HCT116 (cell line): ENCODE data around the gene ATP6AP1. TPM values are rescaled to one million over a fixed set of nuclear protein-coding genes. Genes with fewer than 3 reads are reported as not detected.

Experiments used
- ATAC-seq: fragments of 200-7000 bp; cut with Tn5 transposase; 2 replicates; pipeline ENCODE4 v1.9.1; 2020; ENCODE audit warnings: mild to moderate bottlenecking, moderate library complexity
- BruUV-seq: library from RNA; stranded (reverse); fragments of 400-500 nt; replicated peaks from 2 replicates; lab custom pipeline; 2021; lab: Mats Ljungman, UMichigan
- CTCF ChIA-PET: fragments of 300-600 bp; sonication (Branson Sonifier 250); formaldehyde crosslinking; loops from one replicate; lab custom pipeline; 2021; ENCODE audit warnings: antibody characterized with exemption; lab: Charles Lee
- POLR2A ChIA-PET: fragments of 300-600, 350-600 bp; sonication (Branson Sonifier 250); formaldehyde crosslinking; loops from one replicate; lab custom pipeline; 2021; ENCODE audit warnings: antibody characterized with exemption; lab: Charles Lee
- RAD21 ChIA-PET, 2 experiments: fragments of 300-600 bp; sonication (Branson Sonifier 250); formaldehyde crosslinking; loops; one replicate each; lab custom pipeline; 2023; ENCODE audit warnings: low total read pairs in 2 of 2; ENCODE audit not compliant: uncharacterized antibody in 2 of 2, unreplicated experiment in 2 of 2, low non-redundant PET in 1 of 2; lab: Charles Lee
- DNase-seq: peaks from one replicate; pipeline ENCODE4 v3.0.0-alpha.2; 2010; ENCODE audit warnings: low read depth, low spot score
- H2AFZ ChIP-seq: fragments of 200-600 bp; shearing (Covaris generic), sonication (generic); 2 replicates; pipeline ENCODE4 v1.6.1; 2017; ENCODE audit warnings: low read depth, mixed run types, mixed read lengths, antibody characterized with exemption, low read length; ENCODE audit not compliant: poor library complexity, severe bottlenecking
- H3K27ac ChIP-seq: 2 replicates; pipeline ENCODE4 v1.5.1; 2012; ENCODE audit warnings: low read depth, low read length
- H3K27me3 ChIP-seq: fragments of 200-600 bp; sonication (generic); 2 replicates; pipeline ENCODE4 v1.6.1; 2016; ENCODE audit warnings: mixed run types, low read length, mixed read lengths; ENCODE audit not compliant: insufficient read depth
- H3K36me3 ChIP-seq, 2 experiments: fragments of 200-500 bp in 1 of 2; fragments of 200-600 bp in 1 of 2; sonication (Bioruptor generic) in 1 of 2; sonication (generic) in 1 of 2; 2 replicates each; pipeline versions ENCODE4 v1.5.1 to v1.6.1; 2014 to 2016; ENCODE audit warnings: low read length in 2 of 2, inconsistent platforms in 1 of 2, mixed read lengths in 1 of 2, mixed run types in 1 of 2; ENCODE audit not compliant: insufficient read depth in 2 of 2, control insufficient read depth in 1 of 2
- H3K4me1 ChIP-seq, 2 experiments: fragments of 200-600 bp in 1 of 2; sonication (generic) in 1 of 2; 2 replicates each; pipeline versions ENCODE4 v1.5.1 to v1.6.1; 2012 to 2017; ENCODE audit warnings: low read length in 2 of 2, inconsistent platforms in 1 of 2, mild to moderate bottlenecking in 1 of 2, mixed read lengths in 1 of 2, mixed run types in 1 of 2, moderate library complexity in 1 of 2; ENCODE audit not compliant: insufficient read depth in 2 of 2, control insufficient read depth in 1 of 2
- H3K4me2 ChIP-seq: fragments of 200-600 bp; sonication (generic); 2 replicates; pipeline ENCODE4 v1.6.1; 2017; ENCODE audit warnings: mixed run types, low read length, mixed read lengths
- H3K4me3 ChIP-seq, 2 experiments: fragments of 200-600 bp in 1 of 2; sonication (generic) in 1 of 2; replicated peaks in 1 of 2; 2 replicates each; pipeline ENCODE4 v1.5.1; 2011 to 2016; ENCODE audit warnings: low read length in 2 of 2, control low read depth in 1 of 2, low read depth in 1 of 2, mild to moderate bottlenecking in 1 of 2, mixed read lengths in 1 of 2, mixed run types in 1 of 2
- H3K79me2 ChIP-seq: fragments of 200-600 bp; sonication (generic); 2 replicates; pipeline ENCODE4 v1.6.1; 2017; ENCODE audit warnings: mild to moderate bottlenecking, mixed run types, low read length, moderate library complexity, mixed read lengths; ENCODE audit not compliant: insufficient read depth
- H3K9ac ChIP-seq: fragments of 200-600 bp; sonication (generic); 2 replicates; pipeline ENCODE4 v1.6.1; 2016; ENCODE audit warnings: low read length, mixed read lengths
- H3K9me2 ChIP-seq: fragments of 200-600 bp; sonication (generic), shearing (Covaris generic); 2 replicates; pipeline ENCODE4 v1.6.1; 2017; ENCODE audit warnings: mixed run types, mild to moderate bottlenecking, moderate library complexity; ENCODE audit not compliant: insufficient read depth
- H3K9me3 ChIP-seq, 2 experiments: fragments of 200-500 bp in 1 of 2; fragments of 200-600 bp in 1 of 2; sonication (Bioruptor generic) in 1 of 2; sonication (generic) in 1 of 2; 2 replicates each; pipeline ENCODE4 v1.6.1; 2014 to 2017; ENCODE audit warnings: low read length in 2 of 2, mixed read lengths in 2 of 2, inconsistent platforms in 1 of 2, low read depth in 1 of 2, mild to moderate bottlenecking in 1 of 2, mixed run types in 1 of 2, moderate library complexity in 1 of 2; ENCODE audit not compliant: control insufficient read depth in 1 of 2, insufficient read depth in 1 of 2
- H4K20me1 ChIP-seq: fragments of 200-600 bp; sonication (generic), shearing (Covaris generic); 2 replicates; pipeline ENCODE4 v1.6.1; 2017; ENCODE audit warnings: mixed run types, mild to moderate bottlenecking, moderate library complexity; ENCODE audit not compliant: insufficient read depth
- CBX3 ChIP-seq: IDR thresholded peaks from 2 replicates; pipeline ENCODE4 v1.6.1; 2012; ENCODE audit warnings: low read depth
- CTCF ChIP-seq, 3 experiments: fragments of 200-600 bp in 1 of 3; sonication (generic) in 1 of 3; IDR thresholded peaks in 2 of 3; conservative IDR thresholded peaks in 1 of 3; 2 replicates each; pipeline ENCODE4 v1.5.1; 2012 to 2017; ENCODE audit warnings: low read depth in 2 of 3, low read length in 2 of 3, antibody characterized with exemption in 1 of 3, borderline replicate concordance in 1 of 3, control low read depth in 1 of 3, mild to moderate bottlenecking in 1 of 3, mixed read lengths in 1 of 3, mixed run types in 1 of 3, moderate library complexity in 1 of 3; ENCODE audit not compliant: insufficient read depth in 1 of 3
- ELF1 ChIP-seq: IDR thresholded peaks from 2 replicates; pipeline ENCODE4 v1.6.1; 2012; ENCODE audit warnings: low read depth, borderline replicate concordance
- FOSL1 ChIP-seq: IDR thresholded peaks from 2 replicates; pipeline ENCODE4 v1.6.1; 2012; ENCODE audit warnings: low read depth
- POLR2A ChIP-seq: IDR thresholded peaks from 2 replicates; pipeline ENCODE4 v1.7.0; 2011; ENCODE audit warnings: borderline replicate concordance; ENCODE audit not compliant: insufficient read depth, insufficient read length; ENCODE audit errors: extremely low read depth
- POLR2AphosphoS5 ChIP-seq: IDR thresholded peaks from 2 replicates; pipeline ENCODE4 v1.6.1; 2011; ENCODE audit warnings: mild to moderate bottlenecking, low read depth, low read length, moderate library complexity
- RAD21 ChIP-seq: IDR thresholded peaks from 2 replicates; pipeline ENCODE4 v1.6.1; 2012; ENCODE audit warnings: low read depth, mild to moderate bottlenecking
- SIN3A ChIP-seq: IDR thresholded peaks from 2 replicates; pipeline ENCODE4 v1.6.1; 2012; ENCODE audit warnings: low read depth
- SP1 ChIP-seq: IDR thresholded peaks from 2 replicates; pipeline ENCODE4 v1.6.1; 2012; ENCODE audit warnings: low read depth
- TCF7L2 ChIP-seq: IDR thresholded peaks from 2 replicates; pipeline ENCODE4 v1.7.0; 2011; ENCODE audit warnings: borderline replicate concordance, inconsistent platforms; ENCODE audit not compliant: insufficient read depth, insufficient read length; ENCODE audit errors: extremely low read depth
- YY1 ChIP-seq: IDR thresholded peaks from 2 replicates; pipeline ENCODE4 v1.6.1; 2011; ENCODE audit warnings: low read length, low read depth, moderate library complexity, mild to moderate bottlenecking; ENCODE audit not compliant: insufficient replicate concordance; ENCODE audit errors: extremely low read depth
- ZBTB33 ChIP-seq: IDR thresholded peaks from 2 replicates; pipeline ENCODE4 v1.6.1; 2011; ENCODE audit warnings: mild to moderate bottlenecking, low read length, moderate library complexity; ENCODE audit not compliant: insufficient replicate concordance; ENCODE audit errors: extremely low read depth
- ZFX ChIP-seq: fragments of 450-650 bp; IDR thresholded peaks from 2 replicates; pipeline ENCODE4 v1.6.1; 2017
- ZNF274 ChIP-seq: fragments of 200-500 bp; sonication (Bioruptor generic); IDR thresholded peaks from 2 replicates; pipeline ENCODE4 v1.6.1; 2014; ENCODE audit warnings: mild to moderate bottlenecking, low read depth, low read length, inconsistent platforms
- intact Hi-C: fragments of 100-400 bp; cut with micrococcal nuclease; formaldehyde crosslinking; loops from 2 replicates; pipeline ENCODE4 v1.10.0; 2022
- total RNA-seq: library from RNA; stranded (reverse); gene quantifications from one replicate; pipeline ENCODE4 v1.2.1, GENCODE V29; 2021; ENCODE audit not compliant: unreplicated experiment
- TF ChIP-seq, protein P1 (sequence below): IDR thresholded peaks from 2 replicates; pipeline ENCODE4 v1.6.1; 2012
- TF ChIP-seq, protein P2 (sequence below): IDR thresholded peaks from 2 replicates; pipeline ENCODE4 v1.6.1; 2012

The ATP6AP1 gene
- total RNA-seq, 1 experiment from 2014 or later: 53.4 TPM

DNA sequence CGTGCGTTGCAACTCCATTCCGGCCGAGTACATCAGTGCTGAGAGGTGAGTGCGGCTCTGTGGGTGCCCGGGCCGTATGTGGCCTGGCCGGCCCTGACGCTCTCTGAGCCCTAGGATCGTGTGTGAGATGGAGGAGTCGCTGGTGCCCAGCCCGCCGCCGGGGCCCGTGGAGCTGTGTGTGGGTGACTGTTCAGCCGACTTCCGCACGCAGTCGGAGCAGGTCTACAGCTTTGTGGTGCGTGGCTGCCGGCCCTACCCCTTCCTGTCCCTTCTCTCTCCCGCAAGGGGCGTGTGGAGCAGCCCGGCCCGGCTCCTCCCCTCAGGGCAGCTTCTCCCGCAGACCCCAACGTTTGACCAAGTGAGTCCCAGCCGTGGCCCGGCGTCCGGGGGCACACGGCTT lies 37.6 kb downstream of the ATP6AP1 start:
- Histone ChIP-seq H3K9ac (no peak overlapping the region), H3K27me3 (no peaks in the 10 kb centered on the region), H2AFZ (no peak overlapping the region), H4K20me1 (no peaks in the 10 kb centered on the region), H3K79me2 (peaks cover 2% of the 10 kb centered on the region; the same call in 1 of the 2 replicates), H3K9me2 (no peaks in the 10 kb centered on the region), H3K27ac (no peak overlapping the region), H3K4me2 (no peak overlapping the region), H3K36me3 (peaks cover 2 to 4% of the 10 kb centered on the region in 2 experiments; a peak in 1 of 4 replicates), H3K4me3 (no peak overlapping the region), H3K9me3 (no peaks in the 10 kb centered on the region), H3K4me1 (no peaks in the 10 kb centered on the region)
- intact Hi-C loops: no loop called here
- POLR2A ChIA-PET: no interaction called here
- TF ChIP-seq ELF1: no peak
- TF ChIP-seq YY1: no peak
- no peak for TF ChIP-seq RAD21
- TF ChIP-seq SIN3A: no peak
- TF ChIP-seq FOSL1: no peak
- no peak for TF ChIP-seq ZFX
- TF ChIP-seq, protein P1, sequence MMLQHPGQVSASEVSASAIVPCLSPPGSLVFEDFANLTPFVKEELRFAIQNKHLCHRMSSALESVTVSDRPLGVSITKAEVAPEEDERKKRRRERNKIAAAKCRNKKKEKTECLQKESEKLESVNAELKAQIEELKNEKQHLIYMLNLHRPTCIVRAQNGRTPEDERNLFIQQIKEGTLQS: no peak
- TF ChIP-seq, protein P2, sequence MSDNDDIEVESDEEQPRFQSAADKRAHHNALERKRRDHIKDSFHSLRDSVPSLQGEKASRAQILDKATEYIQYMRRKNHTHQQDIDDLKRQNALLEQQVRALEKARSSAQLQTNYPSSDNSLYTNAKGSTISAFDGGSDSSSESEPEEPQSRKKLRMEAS: no peak
- no peak for TF ChIP-seq ZBTB33
- no peak for TF ChIP-seq SP1
- no peak for TF ChIP-seq ZNF274
- TF ChIP-seq CBX3: no peak
- no peak for TF ChIP-seq CTCF (IDR thresholded peaks at IDR 0.05 in 2 of 3, conservative IDR thresholded peaks at IDR 0.05 in 1 of 3; ENCODE audit: borderline replicate concordance in 1 of 3, insufficient read depth in 1 of 3, low read depth in 2 of 3, low read length in 2 of 3)
- TF ChIP-seq TCF7L2: no peak
- no peak for TF ChIP-seq POLR2A
- TF ChIP-seq POLR2AphosphoS5: no peak
- RAD21 ChIA-PET: no interaction called here
- ATAC-seq (no peak), DNase-seq (no peak)
- BruUV-seq: no TSS peak
- CTCF ChIA-PET: no interaction called here
